HepG2 (cell line): ENCODE results near the gene PRKACB. TPM values are rescaled to one million over a fixed set of nuclear protein-coding genes. Genes with fewer than 3 reads are reported as not detected.

Experiments used
- ATAC-seq: fragments of 200-7000 bp; cut with Tn5 transposase; 3 replicates; pipeline ENCODE4 v1.9.1; 2020; ENCODE audit warnings: mild to moderate bottlenecking, moderate library complexity
- BruUV-seq: library from RNA; stranded (reverse); fragments of 400-500 nt; replicated peaks from 2 replicates; lab custom pipeline; 2021; lab: Mats Ljungman, UMichigan
- CTCF ChIA-PET: fragments of 300-600 bp; formaldehyde crosslinking; extraction: SDS; loops from one replicate; lab custom pipeline; 2021; ENCODE audit warnings: low total read pairs, inconsistent platforms, low intra/inter-chr PET ratio; lab: Yijun Ruan, JAX
- POLR2A ChIA-PET: fragments of 350-600 bp; sonication (Branson Sonifier 250); formaldehyde crosslinking; loops from one replicate; lab custom pipeline; 2020; ENCODE audit warnings: antibody characterized with exemption, inconsistent platforms; lab: Yijun Ruan, JAX
- DNase-seq: peaks from one replicate; pipeline ENCODE4 v3.0.0-alpha.2; 2015; ENCODE audit warnings: low spot score
- FAIRE-seq: peaks from 3 replicates; lab custom pipeline; 2011; peaks lifted over from hg19 to GRCh38; lab: Jason Lieb, UNC
- H2AFZ ChIP-seq: one replicate; pipeline ENCODE4 v1.6.1; 2011; ENCODE audit warnings: low read length, inconsistent platforms
- H3K27ac ChIP-seq: fragments of 300-600 bp; 3 replicates; pipeline ENCODE4 v1.8.0; 2011; ENCODE audit warnings: mixed run types, mild to moderate bottlenecking, mixed read lengths, low read length, inconsistent platforms; ENCODE audit not compliant: insufficient read depth; ENCODE audit errors: extremely low read length
- H3K27me3 ChIP-seq, 2 experiments: fragments of 200-600 bp in 1 of 2; 2 replicates in 1 of 2; 3 replicates in 1 of 2; pipeline versions ENCODE4 v1.6.0 to v1.8.0; 2011; ENCODE audit warnings: low read length in 2 of 2, mild to moderate bottlenecking in 2 of 2, moderate library complexity in 2 of 2, inconsistent platforms in 1 of 2; ENCODE audit not compliant: insufficient read depth in 2 of 2, control insufficient read depth in 1 of 2
- H3K36me3 ChIP-seq, 2 experiments: fragments of 200-600 bp in 1 of 2; replicated peaks in 1 of 2; 2 replicates in 1 of 2; 3 replicates in 1 of 2; pipeline versions ENCODE4 v1.5.1 to v1.8.0; 2011; ENCODE audit warnings: low read length in 2 of 2, inconsistent platforms in 1 of 2; ENCODE audit not compliant: insufficient read depth in 2 of 2, control insufficient read depth in 1 of 2
- H3K4me1 ChIP-seq: 2 replicates; pipeline ENCODE4 v1.5.1; 2012; ENCODE audit warnings: low read length, inconsistent platforms; ENCODE audit not compliant: insufficient read depth
- H3K4me2 ChIP-seq: 2 replicates; pipeline ENCODE4 v1.6.0; 2011; ENCODE audit warnings: low read depth, low read length, inconsistent platforms
- H3K4me3 ChIP-seq, 3 experiments: fragments of 200-600 bp in 1 of 3; sonication (generic), shearing (Covaris generic) in 1 of 3; replicated peaks in 1 of 3; 2 replicates each; pipeline ENCODE4 v1.5.1; 2011 to 2016; ENCODE audit warnings: low read length in 3 of 3, inconsistent platforms in 2 of 3, low read depth in 2 of 3, mild to moderate bottlenecking in 2 of 3, control low read depth in 1 of 3, mixed read lengths in 1 of 3; ENCODE audit not compliant: insufficient read depth in 1 of 3
- H3K79me2 ChIP-seq: one replicate; pipeline ENCODE4 v1.6.1; 2011; ENCODE audit warnings: low read length, inconsistent platforms; ENCODE audit not compliant: insufficient read depth
- H3K9ac ChIP-seq: 2 replicates; pipeline ENCODE4 v1.6.0; 2011; ENCODE audit warnings: mild to moderate bottlenecking, low read depth, low read length, inconsistent platforms; ENCODE audit not compliant: insufficient read depth
- H3K9me3 ChIP-seq: 2 replicates; pipeline ENCODE4 v1.5.1; 2012; ENCODE audit warnings: mild to moderate bottlenecking, low read length
- H4K20me1 ChIP-seq: 2 replicates; pipeline ENCODE4 v1.6.0; 2011; ENCODE audit warnings: inconsistent platforms, mild to moderate bottlenecking, low read length, moderate library complexity; ENCODE audit not compliant: insufficient read depth
- HDAC6 ChIP-seq: fragments of 200-600 bp; sonication (generic); IDR thresholded peaks from 2 replicates; pipeline ENCODE4 v1.7.0; 2017; ENCODE audit warnings: mild to moderate bottlenecking, antibody characterized with exemption, low read length, low read depth
- HNRNPLL ChIP-seq: fragments of 200-400 bp; formaldehyde crosslinking; IDR thresholded peaks from 2 replicates; pipeline ENCODE4 v1.6.1; 2017; ENCODE audit warnings: mild to moderate bottlenecking, low read depth, low read length; ENCODE audit not compliant: poor library complexity, severe bottlenecking
- KDM5A ChIP-seq: fragments of 200-600 bp; sonication (generic); IDR thresholded peaks from 2 replicates; pipeline ENCODE4 v1.7.0; 2018; ENCODE audit warnings: antibody characterized with exemption, mild to moderate bottlenecking, low read length, borderline replicate concordance
- MXD4 ChIP-seq: IDR thresholded peaks from 2 replicates; pipeline ENCODE4 v1.6.1; 2016; ENCODE audit warnings: mild to moderate bottlenecking, missing biosample characterization, missing genetic modification reagents
- NR2F6 ChIP-seq, 2 experiments: IDR thresholded peaks; 2 replicates each; pipeline ENCODE4 v1.6.1; 2016; ENCODE audit warnings: antibody characterized with exemption in 1 of 2, mild to moderate bottlenecking in 1 of 2
- PHF20 ChIP-seq: sonication (generic); formaldehyde crosslinking; IDR thresholded peaks from 2 replicates; pipeline ENCODE4 v1.5.0; 2020; ENCODE audit warnings: mild to moderate bottlenecking, missing genetic modification reagents
- PRMT3 ChIP-seq: sonication (generic); formaldehyde crosslinking; IDR thresholded peaks from 2 replicates; pipeline ENCODE4 v1.8.1; 2022; ENCODE audit warnings: low read depth, mild to moderate bottlenecking, moderate library complexity, missing genetic modification reagents, borderline replicate concordance
- PTBP1 ChIP-seq: fragments of 200-400 bp; formaldehyde crosslinking; IDR thresholded peaks from 2 replicates; pipeline ENCODE4 v1.6.1; 2018; ENCODE audit warnings: low read length, low read depth; ENCODE audit not compliant: poor library complexity, severe bottlenecking
- SYNCRIP ChIP-seq: fragments of 200-400 bp; formaldehyde crosslinking; IDR thresholded peaks from 2 replicates; pipeline ENCODE4 v1.6.1; 2018; ENCODE audit warnings: mild to moderate bottlenecking, low read depth, low read length; ENCODE audit not compliant: insufficient read depth
- ZNF20 ChIP-seq: sonication (generic); formaldehyde crosslinking; IDR thresholded peaks from 2 replicates; pipeline ENCODE4 v1.4.0; 2020; ENCODE audit warnings: mild to moderate bottlenecking, moderate library complexity, missing genetic modification reagents
- ZNF546 ChIP-seq: sonication (generic); formaldehyde crosslinking; conservative IDR thresholded peaks from 2 replicates; pipeline ENCODE4 v1.8.1; 2023; ENCODE audit warnings: mild to moderate bottlenecking, missing genetic modification reagents
- ZNF598 ChIP-seq: sonication (generic); formaldehyde crosslinking; IDR thresholded peaks from 2 replicates; pipeline ENCODE4 v1.5.1; 2020; ENCODE audit warnings: mild to moderate bottlenecking, missing genetic modification reagents, borderline replicate concordance
- WGBS: methylation state at CpG from one replicate; pipeline ENCODE4 v1.1.6; 2017; ENCODE audit warnings: low lambda C conversion rate; 5-methylcytosine and 5-hydroxymethylcytosine counted together
- in situ Hi-C: cut with HindIII; loops from 2 replicates; pipeline ENCODE4 v1.10.0; 2017; ENCODE audit warnings: low pct_unique_long_range_greater_than_20kb; ENCODE audit not compliant: extremely low pct_ligation_motif_present
- intact Hi-C: fragments of 100-400 bp; cut with micrococcal nuclease; formaldehyde crosslinking; loops from one replicate; pipeline ENCODE4 v1.10.0; 2022; ENCODE audit not compliant: unreplicated experiment
- polyA plus RNA-seq, 8 experiments: library from polyadenylated mRNA; depleted of rRNA in 3 of 8; stranded (reverse) in 7 of 8; unstranded in 1 of 8; fragments of >200 nt; fragmentation: Illumina TruSeq in 4 of 8; extraction: Trizol in 4 of 8; gene quantifications; 2 replicates each; pipeline versions ENCODE4 v1.2.1 to v1.2.3, GENCODE V29; 2011 to 2016; ENCODE audit warnings: low read depth in 4 of 8, missing spikeins in 1 of 8, mixed read lengths in 1 of 8; ENCODE audit not compliant: insufficient read depth in 1 of 8
- total RNA-seq, 5 experiments: library from RNA; depleted of rRNA; stranded (reverse); fragments of >200 nt; fragmentation: Illumina TruSeq; extraction: Trizol; gene quantifications; 2 replicates each; pipeline ENCODE4 v1.2.3, GENCODE V29; 2016; ENCODE audit warnings: low read depth in 1 of 5
- TF ChIP-seq, protein P1 (sequence below): sonication (generic); formaldehyde crosslinking; IDR thresholded peaks from 2 replicates; pipeline ENCODE4 v1.4.0; 2020; ENCODE audit warnings: missing genetic modification reagents
- TF ChIP-seq, protein P2 (sequence below): sonication (generic); formaldehyde crosslinking; IDR thresholded peaks from 2 replicates; pipeline ENCODE4 v1.8.1; 2023; ENCODE audit warnings: mild to moderate bottlenecking, missing genetic modification reagents
- TF ChIP-seq, protein P3 (sequence below): sonication (generic); formaldehyde crosslinking; IDR thresholded peaks from 2 replicates; pipeline ENCODE4 v1.4.0; 2020; ENCODE audit warnings: missing genetic modification reagents
- TF ChIP-seq, protein P4 (sequence below): fragments of 450-650 bp; IDR thresholded peaks from 2 replicates; pipeline ENCODE4 v1.6.1; 2017

PRKACB gene
- total and polyA plus RNA-seq, 2 of the 13 experiments (the other 11 are each of a cell fraction or from before 2014, with no cell fraction given), result 3.5 to 5.8 TPM

DNA sequence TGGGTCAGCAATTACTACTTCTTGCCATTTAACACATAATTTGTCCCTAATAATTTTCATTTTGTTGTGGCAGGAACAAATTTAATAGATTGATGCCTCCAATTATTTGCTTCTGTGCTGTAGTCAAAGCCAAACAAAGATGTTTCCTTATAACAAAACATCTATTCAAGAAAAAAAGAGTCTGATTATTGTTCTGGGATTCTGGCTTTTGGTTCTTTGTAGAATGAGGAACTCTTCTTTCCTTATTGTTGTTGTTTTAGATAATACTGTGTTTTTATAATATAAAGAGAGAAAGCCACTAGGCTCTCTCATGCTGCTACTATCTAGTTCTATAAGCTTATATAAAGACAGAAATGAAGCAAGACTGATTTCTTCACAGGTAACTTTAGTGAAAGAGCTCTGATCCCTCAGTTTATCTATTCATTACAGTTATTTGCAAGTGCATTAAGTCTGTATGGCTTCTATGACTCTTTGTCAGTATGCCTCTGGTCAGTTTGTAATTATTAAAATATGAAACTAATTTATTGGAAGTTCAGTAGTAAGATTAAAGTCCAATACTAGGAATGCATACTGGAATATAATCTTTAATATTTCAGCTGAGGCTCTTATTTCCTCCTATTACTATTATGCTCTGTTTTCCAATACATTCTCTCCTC is 37.4 kb downstream of the PRKACB start (continued):
- TF ChIP-seq, protein P1, sequence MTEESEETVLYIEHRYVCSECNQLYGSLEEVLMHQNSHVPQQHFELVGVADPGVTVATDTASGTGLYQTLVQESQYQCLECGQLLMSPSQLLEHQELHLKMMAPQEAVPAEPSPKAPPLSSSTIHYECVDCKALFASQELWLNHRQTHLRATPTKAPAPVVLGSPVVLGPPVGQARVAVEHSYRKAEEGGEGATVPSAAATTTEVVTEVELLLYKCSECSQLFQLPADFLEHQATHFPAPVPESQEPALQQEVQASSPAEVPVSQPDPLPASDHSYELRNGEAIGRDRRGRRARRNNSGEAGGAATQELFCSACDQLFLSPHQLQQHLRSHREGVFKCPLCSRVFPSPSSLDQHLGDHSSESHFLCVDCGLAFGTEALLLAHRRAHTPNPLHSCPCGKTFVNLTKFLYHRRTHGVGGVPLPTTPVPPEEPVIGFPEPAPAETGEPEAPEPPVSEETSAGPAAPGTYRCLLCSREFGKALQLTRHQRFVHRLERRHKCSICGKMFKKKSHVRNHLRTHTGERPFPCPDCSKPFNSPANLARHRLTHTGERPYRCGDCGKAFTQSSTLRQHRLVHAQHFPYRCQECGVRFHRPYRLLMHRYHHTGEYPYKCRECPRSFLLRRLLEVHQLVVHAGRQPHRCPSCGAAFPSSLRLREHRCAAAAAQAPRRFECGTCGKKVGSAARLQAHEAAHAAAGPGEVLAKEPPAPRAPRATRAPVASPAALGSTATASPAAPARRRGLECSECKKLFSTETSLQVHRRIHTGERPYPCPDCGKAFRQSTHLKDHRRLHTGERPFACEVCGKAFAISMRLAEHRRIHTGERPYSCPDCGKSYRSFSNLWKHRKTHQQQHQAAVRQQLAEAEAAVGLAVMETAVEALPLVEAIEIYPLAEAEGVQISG (CRISPR knock-in tag), result no peak
- TF ChIP-seq PTBP1 (no peak), MXD4 (CRISPR knock-in tag) (no peak), ZNF20 (CRISPR knock-in tag) (no peak)

DNA sequence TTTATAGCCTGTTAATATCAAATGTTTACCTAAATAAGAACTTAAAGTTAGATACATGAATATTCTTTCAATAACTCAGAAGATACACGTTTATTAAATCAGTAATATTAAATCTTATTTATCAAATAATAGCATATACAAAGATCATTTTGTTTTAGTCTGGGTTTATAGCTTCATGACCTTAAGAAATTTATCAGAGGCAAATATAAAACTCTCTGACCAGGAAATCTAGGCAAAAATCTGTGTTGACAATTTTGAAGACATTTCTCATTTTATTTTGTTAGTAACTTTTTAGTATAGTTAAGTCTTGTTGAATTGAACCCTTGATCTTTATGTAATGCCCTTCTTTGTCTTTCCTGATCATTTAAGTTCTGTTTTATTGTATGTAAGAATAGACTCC is 46.4 kb downstream of the PRKACB start:
- WGBS, result 14% methylated on average over 1 of the region's 1 CpG
- CTCF ChIA-PET, result no interaction called here
- TF ChIP-seq ZNF598 (CRISPR knock-in tag) (no peak), SYNCRIP (no peak), HNRNPLL (no peak), ZNF546 (CRISPR knock-in tag) (no peak), KDM5A (no peak), PRMT3 (CRISPR knock-in tag) (no peak), HDAC6 (no peak), PHF20 (CRISPR knock-in tag) (no peak), NR2F6 (IDR thresholded peaks at IDR 0.05) (no peak), NR2F6 (CRISPR knock-in tag; IDR thresholded peaks at IDR 0.05) (no peak)
- TF ChIP-seq, protein P2, sequence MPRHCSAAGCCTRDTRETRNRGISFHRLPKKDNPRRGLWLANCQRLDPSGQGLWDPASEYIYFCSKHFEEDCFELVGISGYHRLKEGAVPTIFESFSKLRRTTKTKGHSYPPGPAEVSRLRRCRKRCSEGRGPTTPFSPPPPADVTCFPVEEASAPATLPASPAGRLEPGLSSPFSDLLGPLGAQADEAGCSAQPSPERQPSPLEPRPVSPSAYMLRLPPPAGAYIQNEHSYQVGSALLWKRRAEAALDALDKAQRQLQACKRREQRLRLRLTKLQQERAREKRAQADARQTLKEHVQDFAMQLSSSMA (CRISPR knock-in tag), result no peak
- TF ChIP-seq, protein P3, sequence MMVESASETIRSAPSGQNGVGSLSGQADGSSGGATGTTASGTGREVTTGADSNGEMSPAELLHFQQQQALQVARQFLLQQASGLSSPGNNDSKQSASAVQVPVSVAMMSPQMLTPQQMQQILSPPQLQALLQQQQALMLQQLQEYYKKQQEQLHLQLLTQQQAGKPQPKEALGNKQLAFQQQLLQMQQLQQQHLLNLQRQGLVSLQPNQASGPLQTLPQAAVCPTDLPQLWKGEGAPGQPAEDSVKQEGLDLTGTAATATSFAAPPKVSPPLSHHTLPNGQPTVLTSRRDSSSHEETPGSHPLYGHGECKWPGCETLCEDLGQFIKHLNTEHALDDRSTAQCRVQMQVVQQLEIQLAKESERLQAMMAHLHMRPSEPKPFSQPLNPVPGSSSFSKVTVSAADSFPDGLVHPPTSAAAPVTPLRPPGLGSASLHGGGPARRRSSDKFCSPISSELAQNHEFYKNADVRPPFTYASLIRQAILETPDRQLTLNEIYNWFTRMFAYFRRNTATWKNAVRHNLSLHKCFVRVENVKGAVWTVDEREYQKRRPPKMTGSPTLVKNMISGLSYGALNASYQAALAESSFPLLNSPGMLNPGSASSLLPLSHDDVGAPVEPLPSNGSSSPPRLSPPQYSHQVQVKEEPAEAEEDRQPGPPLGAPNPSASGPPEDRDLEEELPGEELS, result no peak
- TF ChIP-seq, protein P4, sequence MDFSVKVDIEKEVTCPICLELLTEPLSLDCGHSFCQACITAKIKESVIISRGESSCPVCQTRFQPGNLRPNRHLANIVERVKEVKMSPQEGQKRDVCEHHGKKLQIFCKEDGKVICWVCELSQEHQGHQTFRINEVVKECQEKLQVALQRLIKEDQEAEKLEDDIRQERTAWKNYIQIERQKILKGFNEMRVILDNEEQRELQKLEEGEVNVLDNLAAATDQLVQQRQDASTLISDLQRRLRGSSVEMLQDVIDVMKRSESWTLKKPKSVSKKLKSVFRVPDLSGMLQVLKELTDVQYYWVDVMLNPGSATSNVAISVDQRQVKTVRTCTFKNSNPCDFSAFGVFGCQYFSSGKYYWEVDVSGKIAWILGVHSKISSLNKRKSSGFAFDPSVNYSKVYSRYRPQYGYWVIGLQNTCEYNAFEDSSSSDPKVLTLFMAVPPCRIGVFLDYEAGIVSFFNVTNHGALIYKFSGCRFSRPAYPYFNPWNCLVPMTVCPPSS, result no peak

More for the DNA sequence above, 46.4 kb downstream of the PRKACB start:
- POLR2A ChIA-PET, result no interaction called here
- BruUV-seq, result no TSS peak
- FAIRE-seq (no peak), DNase-seq (no peak), ATAC-seq (no peak)
- Histone ChIP-seq H3K4me3 (no peak overlapping the region), H3K27ac (no peak overlapping the region), H2AFZ (no peak overlapping the region), H4K20me1 (no peaks in the 10 kb centered on the region), H3K27me3 (no peaks in the 10 kb centered on the region), H3K36me3 (no peaks in the 10 kb centered on the region), H3K9me3 (peaks cover 32% of the 10 kb centered on the region), H3K4me1 (no peaks in the 10 kb centered on the region), H3K79me2 (no peaks in the 10 kb centered on the region), H3K4me2 (no peak overlapping the region), H3K9ac (no peak overlapping the region)
- intact Hi-C loops, result no loop called here
- in situ Hi-C loops, result no loop called here
